Neuronal stem cell (in vitro differentiated cells): Measurements from ENCODE around the gene SNCA.

Source experiments
- DNase-seq: peaks from one replicate; pipeline ENCODE4 v3.0.0-alpha.2; 2013; ENCODE audit warnings: low spot score
- H2AFZ ChIP-seq: one replicate; pipeline ENCODE4 v1.6.1; 2013; ENCODE audit warnings: mild to moderate bottlenecking, low read length, inconsistent platforms
- H2AK5ac ChIP-seq: 2 replicates; pipeline ENCODE4 v1.6.1; 2013; ENCODE audit warnings: low read depth, mild to moderate bottlenecking, inconsistent platforms, low read length, moderate library complexity, mixed read lengths
- H2BK120ac ChIP-seq: 2 replicates; pipeline ENCODE4 v1.6.1; 2013; ENCODE audit warnings: low read depth, mild to moderate bottlenecking, inconsistent platforms, low read length, moderate library complexity, mixed read lengths
- H2BK12ac ChIP-seq: one replicate; pipeline ENCODE4 v1.6.1; 2013; ENCODE audit warnings: low read length, inconsistent platforms
- H2BK15ac ChIP-seq: 2 replicates; pipeline ENCODE4 v1.6.1; 2013; ENCODE audit warnings: mild to moderate bottlenecking, low read length, inconsistent platforms, mixed read lengths
- H2BK5ac ChIP-seq: one replicate; pipeline ENCODE4 v1.6.1; 2013; ENCODE audit warnings: inconsistent platforms, mild to moderate bottlenecking, low read length, moderate library complexity
- H3K14ac ChIP-seq: one replicate; pipeline ENCODE4 v1.6.1; 2013; ENCODE audit warnings: low read length, inconsistent platforms
- H3K18ac ChIP-seq: 2 replicates; pipeline ENCODE4 v1.6.1; 2013; ENCODE audit warnings: low read length, inconsistent platforms
- H3K23ac ChIP-seq: 2 replicates; pipeline ENCODE4 v1.6.1; 2013; ENCODE audit warnings: low read depth, mild to moderate bottlenecking, mixed read lengths, low read length, inconsistent platforms; ENCODE audit not compliant: poor library complexity
- H3K27ac ChIP-seq: replicated peaks from 3 replicates; pipeline ENCODE4 v1.5.1; 2013; ENCODE audit warnings: low read length, inconsistent platforms
- H3K27me3 ChIP-seq, 3 experiments: 2 replicates each; pipeline ENCODE4 v1.6.1; 2013; ENCODE audit warnings: low read length in 3 of 3, mild to moderate bottlenecking in 2 of 3, inconsistent platforms in 1 of 3, low read depth in 1 of 3, mixed read lengths in 1 of 3, moderate library complexity in 1 of 3; ENCODE audit not compliant: control insufficient read depth in 3 of 3, insufficient read depth in 3 of 3
- H3K36me3 ChIP-seq, 2 donors: replicated peaks in 1 of 2; 2 replicates each; pipeline ENCODE4 v1.6.1; 2013; ENCODE audit warnings: low read length in 2 of 2; ENCODE audit not compliant: control insufficient read depth in 2 of 2, insufficient read depth in 2 of 2
- H3K4ac ChIP-seq: 2 replicates; pipeline ENCODE4 v1.6.1; 2013; ENCODE audit warnings: inconsistent platforms, mild to moderate bottlenecking, low read length, moderate library complexity
- H3K4me1 ChIP-seq, 2 donors: 1 replicate in 1 of 2; 2 replicates in 1 of 2; pipeline ENCODE4 v1.6.1; 2013; ENCODE audit warnings: low read length in 2 of 2, low read depth in 1 of 2; ENCODE audit not compliant: control insufficient read depth in 2 of 2, insufficient read depth in 1 of 2
- H3K4me2 ChIP-seq: one replicate; pipeline ENCODE4 v1.6.1; 2013; ENCODE audit warnings: mild to moderate bottlenecking, low read length, inconsistent platforms; ENCODE audit not compliant: insufficient read depth, poor library complexity, severe bottlenecking
- H3K4me3 ChIP-seq, 2 donors: 2 replicates each; pipeline ENCODE4 v1.5.1; 2013; ENCODE audit warnings: low read length in 2 of 2, mild to moderate bottlenecking in 2 of 2, inconsistent platforms in 1 of 2, moderate library complexity in 1 of 2
- H3K79me1 ChIP-seq: one replicate; pipeline ENCODE4 v1.6.1; 2013; ENCODE audit warnings: low read depth, mild to moderate bottlenecking, inconsistent platforms, low read length, moderate library complexity
- H3K9ac ChIP-seq: one replicate; pipeline ENCODE4 v1.6.1; 2013; ENCODE audit warnings: mild to moderate bottlenecking, low read depth, low read length, inconsistent platforms; ENCODE audit not compliant: poor library complexity
- H3K9me3 ChIP-seq, 2 donors: replicated peaks in 1 of 2; 2 replicates each; pipeline versions ENCODE3 to v1.6.1; 2013; ENCODE audit warnings: low read length in 2 of 2, mild to moderate bottlenecking in 2 of 2, inconsistent platforms in 1 of 2, low read depth in 1 of 2, mixed read lengths in 1 of 2, moderate library complexity in 1 of 2; ENCODE audit not compliant: control insufficient read depth in 2 of 2, insufficient read depth in 1 of 2
- H4K8ac ChIP-seq: one replicate; pipeline ENCODE4 v1.6.1; 2013; ENCODE audit warnings: low read depth, mild to moderate bottlenecking, inconsistent platforms, low read length, moderate library complexity
- H4K91ac ChIP-seq: one replicate; pipeline ENCODE4 v1.6.1; 2013; ENCODE audit warnings: low read length, low read depth, mild to moderate bottlenecking, inconsistent platforms; ENCODE audit not compliant: poor library complexity
- WGBS, 2 donors: extraction: QIAGEN DNeasy Blood & Tissue Kit; methylation state at CpG; one replicate each; pipeline ENCODE4 v1.1.7; 2013; ENCODE audit warnings: missing lambda C conversion rate in 2 of 2, mixed read lengths in 1 of 2; ENCODE audit not compliant: insufficient read length in 2 of 2, insufficient replicate concordance in 1 of 2; ENCODE audit errors: extremely low coverage in 2 of 2; 5-methylcytosine and 5-hydroxymethylcytosine counted together

Gene SNCA

DNA sequence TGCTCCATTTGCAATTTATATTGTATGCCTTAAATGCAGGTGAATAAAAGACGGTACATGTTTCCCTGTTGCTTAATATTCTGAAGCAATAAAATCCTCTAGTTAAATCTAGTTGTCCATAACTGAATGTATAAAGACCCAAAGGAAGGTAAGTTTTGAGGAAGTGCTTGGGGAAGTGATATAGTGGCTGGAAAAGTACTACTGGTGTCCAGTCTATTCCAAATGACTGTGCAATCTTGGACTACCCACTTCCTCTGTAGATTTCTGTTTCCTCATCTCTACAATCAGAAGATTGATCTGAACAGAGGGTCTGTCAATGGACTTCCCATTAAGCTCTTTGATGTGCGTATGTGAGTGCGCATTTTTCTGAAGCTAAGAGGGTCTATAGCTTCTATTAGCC is 17.0 kb downstream of the SNCA start:
- H4K8ac ChIP-seq: no peak overlapping the region
- H2BK120ac ChIP-seq: no peak overlapping the region
- H3K36me3 ChIP-seq: peaks cover 0 to 13% of the 10 kb centered on the region in 2 donors
- DNase-seq: no peak
- no peak overlapping the region for H4K91ac ChIP-seq
- WGBS, 2 donors: no CpG with 5 or more reads among the region's 3 CpGs
- no peak overlapping the region for H2BK12ac ChIP-seq
- H3K14ac ChIP-seq: no peak overlapping the region
- H3K4me2 ChIP-seq: no peak overlapping the region
- H3K79me1 ChIP-seq: no peaks in the 10 kb centered on the region
- no peak overlapping the region for H3K9ac ChIP-seq
- H3K4me3 ChIP-seq: no peak overlapping the region
- H3K4me1 ChIP-seq: peaks cover 0 to 2% of the 10 kb centered on the region in 2 donors
- no peak overlapping the region for H2BK15ac ChIP-seq
- H2BK5ac ChIP-seq: no peak overlapping the region
- no peak overlapping the region for H3K4ac ChIP-seq
- no peaks in the 10 kb centered on the region for H3K9me3 ChIP-seq
- no peaks in the 10 kb centered on the region for H3K27me3 ChIP-seq
- H3K23ac ChIP-seq: no peak overlapping the region
- no peak overlapping the region for H3K27ac ChIP-seq
- no peak overlapping the region for H3K18ac ChIP-seq
- no peak overlapping the region for H2AK5ac ChIP-seq
- H2AFZ ChIP-seq: no peak overlapping the region

DNA sequence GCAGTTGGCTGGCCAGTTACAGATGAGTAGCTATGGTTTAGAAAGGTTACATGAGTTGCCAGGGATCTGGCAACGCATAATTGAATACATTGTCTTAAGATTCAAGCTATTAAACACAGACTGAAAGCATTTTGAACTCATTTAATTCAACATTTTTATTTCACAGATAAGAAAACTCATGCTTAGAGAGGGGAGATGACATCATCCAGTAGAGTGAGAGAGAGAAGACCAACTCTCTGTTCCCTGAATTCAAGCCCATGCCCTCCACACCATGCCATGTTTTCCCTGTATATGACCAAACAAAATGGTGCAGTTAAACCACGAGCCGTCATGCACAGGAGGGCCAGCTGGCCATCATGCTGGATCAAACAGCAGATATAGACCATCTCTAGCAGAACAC is 22.6 kb downstream of the SNCA start:
- Histone ChIP-seq H3K27me3 (no peaks in the 10 kb centered on the region), H2BK12ac (no peak overlapping the region), H3K4me2 (no peak overlapping the region), H2AK5ac (no peak overlapping the region), H4K91ac (no peak overlapping the region), H3K9me3 (no peaks in the 10 kb centered on the region), H3K4me3 (no peak overlapping the region), H3K9ac (no peak overlapping the region), H2BK5ac (no peak overlapping the region), H3K4me1 (no peaks in the 10 kb centered on the region), H2AFZ (no peak overlapping the region), H3K23ac (no peak overlapping the region), H3K27ac (no peak overlapping the region), H3K14ac (no peak overlapping the region), H3K4ac (no peak overlapping the region), H3K79me1 (no peaks in the 10 kb centered on the region), H3K18ac (no peak overlapping the region), H4K8ac (no peak overlapping the region), H3K36me3 (no peaks in the 10 kb centered on the region), H2BK15ac (no peak overlapping the region), H2BK120ac (no peak overlapping the region)
- no peak for DNase-seq
- no CpG with 5 or more reads among the region's 3 CpGs for WGBS, 2 donors

DNA sequence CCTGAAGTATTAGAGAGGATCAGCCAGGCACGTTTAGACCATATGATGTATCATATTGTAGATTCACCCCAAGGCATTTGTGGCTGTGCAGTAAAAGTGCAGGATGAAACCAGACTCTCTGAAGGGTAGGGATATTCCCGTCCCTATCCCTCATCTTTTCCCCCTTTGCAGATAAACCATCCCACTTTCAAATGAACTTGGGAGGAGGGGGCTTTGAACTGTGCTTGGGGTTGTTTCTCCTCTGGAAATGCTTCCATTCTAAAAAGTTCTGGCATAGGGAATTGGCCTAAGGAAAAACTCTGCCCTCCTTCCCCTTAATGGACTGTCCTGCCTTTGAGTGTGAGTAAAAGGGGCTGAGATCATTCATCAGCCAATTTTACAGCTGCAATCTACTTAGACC is 23.8 kb downstream of the SNCA start:
- Histone ChIP-seq H3K4me2 (no peak overlapping the region), H3K4me1 (no peaks in the 10 kb centered on the region), H3K79me1 (no peaks in the 10 kb centered on the region), H4K8ac (no peak overlapping the region), H3K4me3 (no peak overlapping the region), H3K27ac (no peak overlapping the region), H4K91ac (no peak overlapping the region), H2BK5ac (no peak overlapping the region), H3K4ac (no peak overlapping the region), H2BK120ac (no peak overlapping the region), H2BK15ac (no peak overlapping the region), H2AK5ac (no peak overlapping the region), H2BK12ac (no peak overlapping the region), H3K9me3 (no peaks in the 10 kb centered on the region), H3K23ac (no peak overlapping the region), H3K18ac (no peak overlapping the region), H2AFZ (no peak overlapping the region), H3K14ac (no peak overlapping the region), H3K9ac (no peak overlapping the region), H3K36me3 (no peaks in the 10 kb centered on the region), H3K27me3 (no peaks in the 10 kb centered on the region)
- no peak for DNase-seq
- WGBS, 2 donors: no CpG with 5 or more reads among the region's 2 CpGs

DNA sequence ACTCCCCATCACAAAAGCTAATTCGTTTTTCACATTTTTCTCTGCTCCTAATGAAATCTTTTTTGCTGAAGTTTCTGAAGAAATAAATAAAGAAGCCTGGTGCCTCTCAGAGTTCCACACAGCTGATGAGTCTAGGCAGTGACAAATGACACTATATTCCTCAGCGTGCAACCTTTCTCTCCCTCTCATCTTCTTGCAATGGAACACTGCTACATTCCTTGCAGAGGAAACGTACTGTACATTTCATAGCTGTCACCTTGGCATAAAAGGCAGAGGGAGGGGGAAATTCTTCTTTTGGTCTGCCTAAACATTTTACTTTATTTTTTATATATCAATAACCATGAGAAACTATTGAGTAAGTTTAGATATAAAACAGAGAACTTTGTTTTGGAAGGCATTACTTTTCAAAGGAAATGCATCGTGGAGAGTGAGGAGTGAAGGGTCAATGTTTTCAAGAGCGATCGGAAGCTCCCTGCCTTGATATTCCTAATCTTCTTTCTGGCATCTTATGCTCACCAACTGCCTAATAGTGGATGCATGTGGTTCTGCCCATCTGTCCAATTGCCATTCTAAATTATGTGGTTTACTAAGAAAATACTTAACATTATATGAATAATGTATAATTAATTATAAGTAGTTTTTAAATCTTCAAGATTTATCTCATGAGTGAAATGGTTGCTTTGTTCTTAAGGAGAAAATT is 29.4 kb downstream of the SNCA start:
- no peak overlapping the region for H3K23ac ChIP-seq
- H3K4me3 ChIP-seq: no peak overlapping the region
- DNase-seq: no peak
- no peak overlapping the region for H3K9ac ChIP-seq
- H4K8ac ChIP-seq: no peak overlapping the region
- H3K79me1 ChIP-seq: no peaks in the 10 kb centered on the region
- no peak overlapping the region for H2BK12ac ChIP-seq
- H3K27ac ChIP-seq: no peak overlapping the region
- no peak overlapping the region for H3K4ac ChIP-seq
- H2AFZ ChIP-seq: no peak overlapping the region
- no peaks in the 10 kb centered on the region for H3K9me3 ChIP-seq
- WGBS, 2 donors: no CpG with 5 or more reads among the region's 6 CpGs
- H4K91ac ChIP-seq: no peak overlapping the region
- H3K14ac ChIP-seq: no peak overlapping the region
- no peak overlapping the region for H2BK15ac ChIP-seq
- H2AK5ac ChIP-seq: no peak overlapping the region
- no peak overlapping the region for H2BK120ac ChIP-seq
- H2BK5ac ChIP-seq: no peak overlapping the region
- H3K4me2 ChIP-seq: no peak overlapping the region
- no peaks in the 10 kb centered on the region for H3K4me1 ChIP-seq
- H3K27me3 ChIP-seq: no peaks in the 10 kb centered on the region
- H3K36me3 ChIP-seq: no peaks in the 10 kb centered on the region
- H3K18ac ChIP-seq: no peak overlapping the region
